CD1c-positive myeloid dendritic cell (primary cell): ENCODE measurements around the gene POU2F1.

Source experiments
- DNase-seq: peaks from one replicate; pipeline ENCODE4 v3.0.0-alpha.2; 2016; ENCODE audit errors: extremely low spot score

Gene POU2F1

DNA sequence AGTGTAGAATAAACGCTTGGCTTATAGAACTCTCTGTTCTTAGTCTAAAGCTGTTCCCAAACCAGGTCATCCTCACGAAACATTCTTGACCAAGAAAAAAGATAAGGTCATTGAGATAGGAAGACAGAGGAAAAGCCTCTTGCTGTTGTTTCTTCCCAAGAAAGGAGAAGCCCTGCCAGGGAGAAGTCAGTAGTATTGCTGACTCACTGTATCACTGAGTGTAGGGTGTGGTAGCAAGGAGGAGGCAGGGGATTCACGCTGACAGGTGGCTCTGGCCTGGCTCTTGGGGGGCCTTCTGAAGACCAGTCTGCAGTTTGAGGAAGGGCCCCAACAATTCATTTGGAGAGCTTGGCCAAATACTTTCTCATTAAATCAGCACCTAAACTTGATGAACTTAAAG is 199.8 kb downstream of the POU2F1 start:
- DNase-seq, result peak; percentile 29

GRCh38 chr1:167423684-167424619 is 203.3 kb downstream of the POU2F1 start:
- no peak for DNase-seq

DNA sequence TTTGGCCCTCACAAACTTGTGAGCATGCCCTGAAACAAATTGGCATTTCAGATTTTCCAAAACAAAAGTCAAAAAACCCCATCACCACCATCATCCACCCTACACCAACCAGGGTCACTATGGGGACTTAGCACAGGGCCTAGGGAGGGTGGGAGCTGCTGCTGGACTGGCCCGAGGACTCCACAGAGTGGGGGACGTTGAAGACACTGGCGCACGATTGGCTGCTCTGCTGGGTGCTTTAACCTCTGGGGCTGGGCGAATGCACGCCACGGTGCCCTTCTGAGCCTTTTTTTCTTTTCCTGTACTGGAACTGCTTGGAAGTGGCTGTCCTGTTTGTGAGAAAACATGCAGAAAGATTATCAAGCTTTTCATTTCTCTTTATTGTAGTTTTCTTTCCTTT is 204.8 kb downstream of the POU2F1 start:
- DNase-seq, result no peak

GRCh38 chr1:167426716-167427115 is 206.0 kb downstream of the POU2F1 start:
- no peak for DNase-seq

DNA sequence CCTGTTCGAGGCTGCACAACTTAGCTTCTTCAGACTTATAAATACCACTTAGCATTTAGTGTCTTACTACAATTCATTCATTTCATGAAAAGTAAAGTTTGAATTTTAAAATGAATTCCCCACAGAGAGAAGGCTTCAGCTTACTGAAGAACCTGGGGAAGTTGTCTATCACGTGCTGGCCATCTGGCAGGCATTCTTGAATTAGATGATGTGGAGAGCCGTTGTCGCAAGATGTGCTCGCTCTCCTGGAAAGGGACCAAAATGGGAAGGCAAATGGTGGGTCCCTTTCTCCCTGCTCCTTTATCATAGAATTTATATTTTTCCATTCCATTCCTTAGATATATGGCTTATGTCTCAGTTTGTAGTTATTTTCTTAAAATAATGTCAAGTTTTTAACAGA is 207.2 kb downstream of the POU2F1 start:
- no peak for DNase-seq

DNA sequence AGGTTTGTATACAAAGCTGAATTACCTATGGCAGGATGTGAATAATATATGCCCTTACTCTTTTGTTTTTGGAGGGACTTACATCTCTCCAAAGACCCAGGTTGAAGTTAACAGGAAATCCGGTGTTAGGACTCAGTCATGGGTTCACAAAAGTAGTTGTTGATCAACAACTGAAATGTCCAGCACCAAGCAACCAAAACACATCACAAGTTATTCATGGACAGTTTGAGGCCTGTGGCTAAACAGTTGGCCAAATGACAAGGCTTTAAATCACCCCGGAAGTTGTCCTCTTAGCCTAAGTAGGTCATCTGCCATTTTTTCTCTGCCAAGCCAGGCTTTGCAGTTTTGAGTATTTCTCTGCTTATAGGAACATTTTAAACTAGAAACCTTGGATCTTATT is 207.7 kb downstream of the POU2F1 start:
- DNase-seq, result no peak

GRCh38 chr1:167429612-167430011 is 208.9 kb downstream of the POU2F1 start:
- no peak for DNase-seq

DNA sequence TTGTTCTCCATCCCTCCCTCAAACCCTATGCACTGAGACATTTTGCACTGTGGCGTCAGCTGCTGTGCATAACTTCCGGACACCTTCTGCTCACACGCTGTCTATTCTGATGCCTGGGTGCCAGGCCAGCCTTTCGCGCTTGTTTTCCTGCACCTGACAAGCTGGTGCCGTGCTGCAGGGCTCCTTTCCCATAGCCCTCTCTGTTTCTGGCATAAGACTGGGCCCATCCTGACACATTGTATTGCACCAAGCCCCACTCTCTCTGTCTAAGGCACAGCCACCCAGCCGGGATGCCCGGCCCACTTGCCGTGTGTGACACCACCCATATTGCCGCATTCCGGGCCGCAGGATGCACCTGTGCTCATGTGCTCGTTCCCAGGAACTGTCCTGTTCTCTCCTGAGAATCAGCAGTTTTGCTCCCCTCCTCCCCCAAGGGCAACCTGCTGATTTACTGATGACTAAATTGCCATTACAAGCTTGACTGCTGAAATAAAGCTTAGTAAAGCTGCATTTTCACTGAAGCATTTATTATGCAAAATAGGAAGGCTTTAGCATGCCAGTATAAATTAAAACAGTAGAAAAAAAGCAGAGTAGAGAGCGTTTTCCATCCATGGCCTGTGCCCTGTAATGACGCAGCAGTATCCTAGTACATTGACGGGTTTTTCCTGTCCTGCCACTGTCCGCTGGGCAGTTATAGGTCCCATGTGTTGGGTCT is 209.6 kb downstream of the POU2F1 start:
- DNase-seq, result no peak

- no peak for DNase-seq
Observed at GRCh38 chr1:167430849-167431242, 210.2 kb downstream of the POU2F1 start.

DNA sequence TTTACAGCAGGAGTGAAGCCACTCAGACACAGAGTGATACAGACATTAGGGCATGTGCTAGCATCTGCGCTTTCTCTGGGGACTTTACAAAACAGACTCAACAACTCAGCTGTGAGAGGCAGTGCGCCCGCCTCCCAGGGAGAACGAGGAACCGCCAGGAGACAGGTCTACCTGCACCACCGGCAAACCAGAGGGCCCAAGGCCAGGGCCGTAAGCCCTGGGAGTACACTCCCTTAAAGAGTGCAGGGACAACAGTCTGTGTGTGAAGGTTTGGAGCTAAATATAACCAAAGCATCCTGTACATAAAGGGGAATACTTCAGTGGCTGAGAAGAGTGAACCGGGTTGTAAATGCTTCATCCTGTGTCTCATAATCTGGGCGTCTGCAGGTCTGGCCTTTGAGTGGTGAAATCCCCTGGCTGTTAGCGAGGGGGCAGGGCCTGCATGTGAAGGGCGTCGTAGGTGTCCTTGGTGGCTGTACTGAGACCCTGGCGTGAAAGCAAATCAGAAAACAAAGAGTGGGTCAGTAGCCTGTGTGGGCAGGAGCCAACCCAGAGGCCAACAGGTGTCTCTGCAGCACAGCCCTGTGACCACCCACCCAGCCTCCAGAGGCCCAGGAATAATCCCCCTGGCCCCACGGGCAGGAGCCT is 210.7 kb downstream of the POU2F1 start:
- DNase-seq, result no peak

GRCh38 chr1:167431909-167432650 is 211.4 kb downstream of the POU2F1 start:
- DNase-seq, result no peak

DNA sequence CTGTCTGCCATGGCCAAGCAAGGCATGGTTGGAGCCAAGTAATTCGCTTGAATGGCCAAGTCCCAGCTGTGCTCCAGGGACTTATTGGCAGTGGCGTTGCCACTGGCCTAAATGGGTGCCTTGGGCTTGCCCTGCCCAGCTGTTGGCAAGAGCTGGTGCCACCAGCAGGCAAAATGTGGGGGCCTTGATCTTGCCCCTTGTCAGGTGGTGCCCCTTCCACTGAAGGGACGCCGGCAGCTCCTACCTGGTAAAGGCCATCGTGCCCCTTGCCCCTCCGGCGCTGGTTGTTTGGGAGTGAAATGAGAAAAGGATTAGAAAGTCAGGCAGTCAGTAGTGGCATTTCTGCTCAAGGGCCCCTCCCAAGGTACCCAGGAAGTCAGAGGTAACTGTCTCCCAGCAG is 212.1 kb downstream of the POU2F1 start:
- DNase-seq, result no peak

DNA sequence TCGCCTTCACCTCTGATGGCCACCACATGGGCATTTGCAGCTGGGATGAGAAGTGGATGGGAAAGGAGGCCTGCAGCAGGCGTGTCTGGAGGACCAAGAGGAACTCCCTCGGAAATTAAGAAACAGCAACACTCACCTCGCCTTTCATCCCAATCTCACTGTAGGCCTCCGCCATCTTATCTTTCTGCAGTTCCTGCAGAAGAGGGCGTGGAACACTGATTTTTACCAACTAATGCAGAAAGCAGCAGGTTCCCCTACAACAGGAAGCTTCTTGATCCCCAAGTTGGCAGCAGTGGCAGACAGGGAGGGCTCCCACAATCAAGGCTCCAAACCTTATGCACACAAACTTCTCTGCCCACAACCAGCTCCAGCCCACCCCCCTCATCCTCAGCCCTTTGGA is 213.2 kb downstream of the POU2F1 start:
- DNase-seq, result no peak

GRCh38 chr1:167434306-167434705 is 213.6 kb downstream of the POU2F1 start:
- no peak for DNase-seq

- no peak for DNase-seq
Observed at GRCh38 chr1:167435484-167435883, 214.8 kb downstream of the POU2F1 start.

- peak; percentile 9 for DNase-seq
Observed at GRCh38 chr1:167438171-167439138, 217.8 kb downstream of the POU2F1 start.

DNA sequence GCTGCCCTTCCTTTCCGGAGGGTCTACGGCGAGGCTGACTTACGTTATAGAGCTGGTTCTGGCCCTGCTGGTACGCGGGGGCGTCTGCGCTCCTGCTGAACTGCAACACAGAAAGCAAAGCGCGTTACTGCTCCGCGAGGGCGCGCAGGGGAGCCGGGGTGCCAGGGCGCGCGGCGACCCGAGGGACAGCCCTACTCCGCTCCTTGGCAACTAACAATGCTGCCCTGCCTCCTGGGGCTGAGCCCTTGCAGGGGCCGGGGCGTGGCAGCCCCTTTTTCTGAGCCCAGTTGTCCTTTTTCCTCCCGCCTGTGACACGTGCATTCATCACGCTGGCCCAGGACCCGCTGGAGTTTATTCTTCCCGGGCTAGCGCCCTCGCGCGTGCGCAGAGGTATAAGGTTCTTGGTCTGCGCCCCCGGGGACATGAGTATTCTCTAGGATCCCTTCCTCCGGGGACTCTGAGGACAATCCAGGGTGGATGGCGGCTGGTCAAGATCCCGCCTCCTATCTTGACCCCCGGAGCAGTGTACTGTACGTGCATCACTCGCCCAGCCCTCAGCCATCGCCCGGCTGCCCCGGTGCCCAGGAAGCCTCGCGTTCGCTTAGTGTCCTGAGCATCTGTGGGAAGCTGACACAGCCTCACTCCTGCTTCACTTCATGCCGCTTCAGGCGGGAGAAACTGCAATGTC is 218.8 kb downstream of the POU2F1 start:
- DNase-seq, result peak; percentile 23

- no peak for DNase-seq
Observed at GRCh38 chr1:167440345-167440744, 219.7 kb downstream of the POU2F1 start.

DNA sequence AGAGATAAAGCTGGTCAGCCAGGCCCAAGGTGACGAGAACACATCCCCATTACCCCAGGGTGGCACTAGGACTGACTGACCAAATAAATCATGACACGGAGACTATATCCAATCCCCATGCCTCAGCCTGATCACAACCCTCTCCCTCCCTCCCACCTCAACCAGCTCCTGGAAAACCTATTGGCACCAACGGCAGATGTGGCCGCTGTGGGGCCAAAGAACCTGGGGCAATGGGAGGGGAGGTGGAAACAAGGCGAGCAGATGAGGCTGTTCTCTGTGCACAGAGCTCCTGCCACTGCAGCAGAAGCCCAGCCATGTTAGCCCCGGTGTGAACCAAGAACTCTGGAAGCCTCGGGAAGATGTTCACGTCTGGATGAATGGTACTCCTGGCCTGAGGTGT is 220.1 kb downstream of the POU2F1 start:
- DNase-seq, result no peak

- no peak for DNase-seq
Observed at GRCh38 chr1:167441222-167441621, 220.5 kb downstream of the POU2F1 start.
